ENCODE measurements around the gene MRPL21. TPM values are rescaled to one million over a fixed set of nuclear protein-coding genes. Genes with fewer than 3 reads are reported as not detected.

The MRPL21 gene
- polyA plus RNA-seq, 1 donor (not counting 4 experiments of a cell fraction or from before 2014, with no cell fraction given) = 120 TPM

GRCh38 chr11:68878022-68878421, 25.6 kb downstream of the MRPL21 start:
- H3K9ac ChIP-seq (ENCODE audit: control insufficient read depth, extremely low read depth, insufficient read depth, low read length) = no peak overlapping the region
- H3K4me1 ChIP-seq (ENCODE audit: control insufficient read depth, extremely low read depth, insufficient read depth, low read length) = no peaks in the 10 kb centered on the region
- DNase-seq (ENCODE audit: low read depth, low spot score) (no peak), FAIRE-seq (no peak)
- no peak overlapping the region for H3K4me3 ChIP-seq (ENCODE audit: control insufficient read depth in 2 of 3, extremely low read depth in 1 of 3, insufficient read depth in 2 of 3, low read depth in 1 of 3, low read length in 3 of 3)
- peaks cover 0 to 5% of the 10 kb centered on the region in 2 experiments for H3K36me3 ChIP-seq (ENCODE audit: control insufficient read depth in 2 of 2, extremely low read depth in 1 of 2, insufficient read depth in 2 of 2, low read length in 2 of 2)
- H3K9me1 ChIP-seq (ENCODE audit: control insufficient read depth, extremely low read depth, insufficient read depth, low read length) = no peaks in the 10 kb centered on the region
- no peaks in the 10 kb centered on the region for H3K79me2 ChIP-seq (ENCODE audit: control insufficient read depth, insufficient read depth, low read length)
- H3K27ac ChIP-seq (ENCODE audit: control insufficient read depth, insufficient read depth, low read length) = no peak overlapping the region
- H3K27me3 ChIP-seq (ENCODE audit: control insufficient read depth, extremely low read depth, insufficient read depth, low read length) = no peaks in the 10 kb centered on the region
- H3K9me3 ChIP-seq (ENCODE audit: control insufficient read depth, low read depth, low read length) = no peaks in the 10 kb centered on the region
- no peak overlapping the region for H3K4me2 ChIP-seq (ENCODE audit: control insufficient read depth, extremely low read depth, insufficient read depth, low read depth, low read length)
- no peaks in the 10 kb centered on the region for H4K20me1 ChIP-seq (ENCODE audit: control insufficient read depth, extremely low read depth, insufficient read depth, low read length)
- dilution Hi-C loops (cut with MboI; ENCODE audit: extremely low pct_ligation_motif_present, low sequenced_read_pairs) = no loop called here
- TF ChIP-seq EZH2 (IDR thresholded peaks at IDR 0.05; ENCODE audit: low read length) = no peak
- TF ChIP-seq, protein P1, sequence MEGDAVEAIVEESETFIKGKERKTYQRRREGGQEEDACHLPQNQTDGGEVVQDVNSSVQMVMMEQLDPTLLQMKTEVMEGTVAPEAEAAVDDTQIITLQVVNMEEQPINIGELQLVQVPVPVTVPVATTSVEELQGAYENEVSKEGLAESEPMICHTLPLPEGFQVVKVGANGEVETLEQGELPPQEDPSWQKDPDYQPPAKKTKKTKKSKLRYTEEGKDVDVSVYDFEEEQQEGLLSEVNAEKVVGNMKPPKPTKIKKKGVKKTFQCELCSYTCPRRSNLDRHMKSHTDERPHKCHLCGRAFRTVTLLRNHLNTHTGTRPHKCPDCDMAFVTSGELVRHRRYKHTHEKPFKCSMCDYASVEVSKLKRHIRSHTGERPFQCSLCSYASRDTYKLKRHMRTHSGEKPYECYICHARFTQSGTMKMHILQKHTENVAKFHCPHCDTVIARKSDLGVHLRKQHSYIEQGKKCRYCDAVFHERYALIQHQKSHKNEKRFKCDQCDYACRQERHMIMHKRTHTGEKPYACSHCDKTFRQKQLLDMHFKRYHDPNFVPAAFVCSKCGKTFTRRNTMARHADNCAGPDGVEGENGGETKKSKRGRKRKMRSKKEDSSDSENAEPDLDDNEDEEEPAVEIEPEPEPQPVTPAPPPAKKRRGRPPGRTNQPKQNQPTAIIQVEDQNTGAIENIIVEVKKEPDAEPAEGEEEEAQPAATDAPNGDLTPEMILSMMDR (optimal IDR thresholded peaks at IDR 0.05 in 1 of 3, IDR thresholded peaks at IDR 0.05 in 1 of 3, conservative IDR thresholded peaks at IDR 0.05 in 1 of 3; ENCODE audit: extremely low read depth in 1 of 3, insufficient read depth in 2 of 3, low read length in 3 of 3) = no peak
- H2AFZ ChIP-seq (ENCODE audit: control insufficient read depth, low read length) = no peak overlapping the region

GRCh38 chr11:68872216-68873003, 31.2 kb downstream of the MRPL21 start:
- Histone ChIP-seq H3K4me2 (ENCODE audit: control insufficient read depth, extremely low read depth, insufficient read depth, low read depth, low read length) (no peak overlapping the region), H3K4me1 (ENCODE audit: control insufficient read depth, extremely low read depth, insufficient read depth, low read length) (no peaks in the 10 kb centered on the region), H3K4me3 (ENCODE audit: control insufficient read depth in 2 of 3, extremely low read depth in 1 of 3, insufficient read depth in 2 of 3, low read depth in 1 of 3, low read length in 3 of 3) (no peak overlapping the region), H3K27ac (ENCODE audit: control insufficient read depth, insufficient read depth, low read length) (no peak overlapping the region), H3K9me3 (ENCODE audit: control insufficient read depth, low read depth, low read length) (no peaks in the 10 kb centered on the region), H3K36me3 (ENCODE audit: control insufficient read depth in 2 of 2, extremely low read depth in 1 of 2, insufficient read depth in 2 of 2, low read length in 2 of 2) (no peaks in the 10 kb centered on the region), H2AFZ (ENCODE audit: control insufficient read depth, low read length) (no peak overlapping the region), H4K20me1 (ENCODE audit: control insufficient read depth, extremely low read depth, insufficient read depth, low read length) (no peaks in the 10 kb centered on the region), H3K79me2 (ENCODE audit: control insufficient read depth, insufficient read depth, low read length) (no peaks in the 10 kb centered on the region), H3K9ac (ENCODE audit: control insufficient read depth, extremely low read depth, insufficient read depth, low read length) (no peak overlapping the region), H3K27me3 (ENCODE audit: control insufficient read depth, extremely low read depth, insufficient read depth, low read length) (peaks cover 7% of the 10 kb centered on the region), H3K9me1 (ENCODE audit: control insufficient read depth, extremely low read depth, insufficient read depth, low read length) (no peaks in the 10 kb centered on the region)
- TF ChIP-seq, protein P1 (optimal IDR thresholded peaks at IDR 0.05 in 1 of 3, IDR thresholded peaks at IDR 0.05 in 1 of 3, conservative IDR thresholded peaks at IDR 0.05 in 1 of 3; ENCODE audit: extremely low read depth in 1 of 3, insufficient read depth in 2 of 3, low read length in 3 of 3) = no peak
- no peak for TF ChIP-seq EZH2 (IDR thresholded peaks at IDR 0.05; ENCODE audit: low read length)
- dilution Hi-C loops (cut with MboI; ENCODE audit: extremely low pct_ligation_motif_present, low sequenced_read_pairs) = no loop called here
- DNase-seq (ENCODE audit: low read depth, low spot score) = no peak
- no peak for FAIRE-seq

Data from keratinocyte (primary cell).